Lung (tissue), 12 donors: Measurements from ENCODE around the gene CAMK2D. TPM values are rescaled to one million over a fixed set of nuclear protein-coding genes. Genes with fewer than 3 reads are reported as not detected.

Experiments used
- ATAC-seq: fragments of 200-7000 bp; cut with Tn5 transposase; one replicate; pipeline ENCODE4 v1.9.1; 2020; ENCODE audit warnings: moderate number of reproducible peaks; ENCODE audit not compliant: insufficient read depth, low FRiP score
- DNase-seq, 3 donors: peaks; one replicate each; pipeline ENCODE4 v3.0.0-alpha.2; 2013 to 2017
- H3K27ac ChIP-seq, 2 donors: one replicate each; pipeline ENCODE4 v1.5.1; 2013; ENCODE audit warnings: mild to moderate bottlenecking in 2 of 2, moderate library complexity in 2 of 2, control low read depth in 1 of 2, inconsistent platforms in 1 of 2, low read depth in 1 of 2, low read length in 1 of 2
- H3K27me3 ChIP-seq, 3 donors: one replicate each; pipeline ENCODE4 v1.5.1; 2013; ENCODE audit warnings: low read length in 2 of 3; ENCODE audit not compliant: control insufficient read depth in 3 of 3, insufficient read depth in 3 of 3
- H3K36me3 ChIP-seq, 4 donors: one replicate each; pipeline ENCODE4 v1.5.1; 2013; ENCODE audit warnings: low read length in 4 of 4, mild to moderate bottlenecking in 1 of 4, moderate library complexity in 1 of 4; ENCODE audit not compliant: control insufficient read depth in 4 of 4, insufficient read depth in 4 of 4
- H3K4me1 ChIP-seq, 5 donors: one replicate each; pipeline ENCODE4 v1.5.1; 2013; ENCODE audit warnings: low read length in 5 of 5, mild to moderate bottlenecking in 2 of 5, moderate library complexity in 1 of 5; ENCODE audit not compliant: control insufficient read depth in 5 of 5, insufficient read depth in 5 of 5
- H3K4me3 ChIP-seq: one replicate; pipeline ENCODE4 v1.5.1; 2013; ENCODE audit warnings: mild to moderate bottlenecking, control low read depth, moderate library complexity
- H3K9ac ChIP-seq, 2 donors: one replicate each; pipeline ENCODE4 v1.5.1; 2013; ENCODE audit warnings: low read length in 2 of 2, control low read depth in 1 of 2; ENCODE audit not compliant: insufficient read depth in 1 of 2
- H3K9me3 ChIP-seq, 4 donors: one replicate each; pipeline ENCODE4 v1.5.1; 2013; ENCODE audit warnings: low read length in 3 of 4, mild to moderate bottlenecking in 1 of 4, moderate library complexity in 1 of 4; ENCODE audit not compliant: control insufficient read depth in 4 of 4, insufficient read depth in 3 of 4
- CTCF ChIP-seq: IDR thresholded peaks from 2 replicates; pipeline ENCODE4 v1.5.1; 2012; ENCODE audit warnings: mild to moderate bottlenecking; ENCODE audit errors: control extremely low read depth, extremely low read depth
- WGBS, 2 donors: extraction: QIAGEN DNeasy Blood & Tissue Kit; methylation state at CpG; one replicate each; pipeline ENCODE4 v1.1.7; 2013; 5-methylcytosine and 5-hydroxymethylcytosine counted together
- polyA plus RNA-seq, 2 donors: library from polyadenylated mRNA; stranded (reverse); fragments of 200-250 nt; gene quantifications; one replicate each; pipeline ENCODE4 v1.2.1, GENCODE V29; 2013
- total RNA-seq, 2 donors: library from RNA; depleted of rRNA in 1 of 2; stranded (reverse); fragments of >200 nt in 1 of 2; gene quantifications; one replicate each; pipeline ENCODE4 v1.2.1, GENCODE V29; 2014 to 2021
- donor health status: control.
- donor health status: control.
- donor health status: Bipolar disorder and iron deficiency.
- donor health status: healthy.
- donor health status: DM: yes; HTN: yes; CAD: no.

CAMK2D gene
- total and polyA plus RNA-seq, 4 donors: 11.9 to 98.2 (median 36.6) TPM

DNA sequence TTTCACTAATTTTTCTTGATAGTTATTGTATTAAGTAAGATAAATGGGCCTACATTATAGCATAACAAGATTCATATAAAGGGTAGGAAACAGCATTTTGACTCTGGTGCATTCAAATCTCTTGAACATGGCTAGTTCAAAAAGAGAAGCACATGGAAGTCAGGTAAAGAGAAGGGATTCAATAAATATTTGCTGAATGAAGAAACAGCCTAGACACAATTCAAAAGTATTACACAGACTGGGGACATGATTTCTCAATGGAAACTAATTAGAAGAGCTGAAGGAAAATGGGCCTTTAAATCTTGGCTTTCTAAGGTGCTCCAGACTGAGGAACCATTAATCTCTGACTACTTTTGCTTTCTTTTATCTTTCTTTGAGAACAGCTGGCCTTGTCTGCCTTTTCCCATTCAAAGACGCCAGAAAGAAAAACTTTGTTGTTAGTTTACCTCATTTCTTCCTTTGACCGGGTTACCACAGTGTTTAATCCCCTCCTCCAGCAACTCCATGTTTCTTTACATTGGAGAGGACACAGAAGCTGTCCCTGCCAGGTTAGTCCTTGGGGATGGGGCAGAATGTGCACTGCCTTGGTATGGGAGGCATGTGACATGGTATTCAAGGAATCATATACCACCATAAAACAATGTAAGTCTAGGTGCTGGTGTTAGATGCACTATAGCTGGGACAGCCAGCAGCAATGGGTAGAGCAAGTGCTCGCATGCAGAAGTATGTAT lies 264.2 kb downstream of the CAMK2D start:
- Histone ChIP-seq H3K4me1 (no peaks in the 10 kb centered on the region), H3K4me3 (no peak overlapping the region), H3K9me3 (peaks cover 0 to 4% (median 0%) of the 10 kb centered on the region in 4 donors), H3K27me3 (no peaks in the 10 kb centered on the region), H3K36me3 (peaks cover 4 to 23% (median 13%) of the 10 kb centered on the region in 4 donors), H3K9ac (no peak overlapping the region), H3K27ac (no peak overlapping the region)
- no peak for TF ChIP-seq CTCF
- no peak for DNase-seq
- WGBS, 2 donors: 83% methylated on average over 3 of the region's 3 CpGs
- no peak for ATAC-seq

- 48 to 71% methylated on average over 2 of the region's 2 CpGs for WGBS, 2 donors
- no peak for TF ChIP-seq CTCF
- no peak overlapping the region for H3K4me3 ChIP-seq
These were observed 264.8 kb downstream of the CAMK2D start for GRCh38 chr4:113496698-113497097.

DNA sequence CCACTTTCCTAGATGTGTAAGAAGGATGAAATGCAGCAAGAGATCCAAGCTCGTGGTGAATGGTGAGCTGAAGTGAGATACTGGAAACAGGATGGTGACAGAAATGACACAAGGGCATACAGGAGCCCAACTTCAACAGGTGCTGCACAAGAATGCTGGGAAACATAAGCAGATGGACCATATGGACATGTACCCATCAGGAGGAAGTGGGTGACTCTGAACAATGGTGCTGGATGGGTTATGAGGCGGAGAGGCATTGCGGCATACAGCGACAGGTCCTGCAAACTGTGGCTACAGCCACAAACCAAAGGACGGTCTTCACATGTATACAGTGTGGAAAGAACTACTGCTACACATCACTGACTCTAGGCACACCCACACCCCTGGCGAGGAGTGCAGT lies 265.7 kb downstream of the CAMK2D start:
- WGBS, 2 donors: 96 to 98% methylated on average over 6 of the region's 6 CpGs
- no peaks in the 10 kb centered on the region for H3K27me3 ChIP-seq
- no peak overlapping the region for H3K9ac ChIP-seq
- no peak overlapping the region for H3K27ac ChIP-seq
- peaks cover 4 to 21% (median 13%) of the 10 kb centered on the region in 4 donors for H3K36me3 ChIP-seq
- no peaks in the 10 kb centered on the region for H3K4me1 ChIP-seq
- no peak overlapping the region for H3K4me3 ChIP-seq
- peaks cover 0 to 4% (median 0%) of the 10 kb centered on the region in 4 donors for H3K9me3 ChIP-seq
- DNase-seq (no peak), ATAC-seq (no peak)
- TF ChIP-seq CTCF: no peak

More at GRCh38 chr4:113496698-113497097, 264.8 kb downstream of the CAMK2D start:
- no peak for ATAC-seq
- Histone ChIP-seq H3K9ac (no peak overlapping the region), H3K4me1 (no peaks in the 10 kb centered on the region), H3K27me3 (no peaks in the 10 kb centered on the region), H3K36me3 (peaks cover 4 to 21% (median 13%) of the 10 kb centered on the region in 4 donors), H3K27ac (no peak overlapping the region), H3K9me3 (peaks cover 0 to 4% (median 0%) of the 10 kb centered on the region in 4 donors)
- no peak for DNase-seq

- TF ChIP-seq CTCF: no peak
- ATAC-seq (no peak), DNase-seq (no peak)
- H3K9me3 ChIP-seq: no peaks in the 10 kb centered on the region
- WGBS, 2 donors: 96 to 98% methylated on average over 6 of the region's 6 CpGs
- H3K27ac ChIP-seq: no peak overlapping the region
- H3K4me1 ChIP-seq: no peaks in the 10 kb centered on the region
- H3K36me3 ChIP-seq: peaks cover 1 to 9% (median 5%) of the 10 kb centered on the region in 4 donors
- H3K27me3 ChIP-seq: no peaks in the 10 kb centered on the region
- H3K4me3 ChIP-seq: no peak overlapping the region
- H3K9ac ChIP-seq: no peak overlapping the region
These were observed 278.4 kb downstream of the CAMK2D start for GRCh38 chr4:113483131-113483530.
